ENCODE measurements around the gene LACTB.

- TF ChIP-seq CBX1 (IDR thresholded peaks at IDR 0.05; ENCODE audit: low read depth) (no peak), ZNF780A (CRISPR knock-in tag; IDR thresholded peaks at IDR 0.05) (no peak), HOMEZ (CRISPR knock-in tag; IDR thresholded peaks at IDR 0.05; ENCODE audit: low read depth) (no peak), ZBTB3 (CRISPR knock-in tag; IDR thresholded peaks at IDR 0.05; ENCODE audit: borderline replicate concordance, low read depth) (no peak), ZNF253 (CRISPR knock-in tag; IDR thresholded peaks at IDR 0.05; ENCODE audit: borderline replicate concordance) (no peak), CTCF (CRISPR knock-in tag; IDR thresholded peaks at IDR 0.05) (no peak)
Measured at GRCh38 chr15:63090472-63090871, 31.2 kb upstream of the LACTB start.

All from HepG2 (cell line).